Measurements from ENCODE around the gene TMEM106B.
"Not testable (repeated sequence)": the region's sequence is repeated elsewhere in the genome, so short reads cannot be mapped to it uniquely, and the experiment has no call there.

TMEM106B gene

DNA sequence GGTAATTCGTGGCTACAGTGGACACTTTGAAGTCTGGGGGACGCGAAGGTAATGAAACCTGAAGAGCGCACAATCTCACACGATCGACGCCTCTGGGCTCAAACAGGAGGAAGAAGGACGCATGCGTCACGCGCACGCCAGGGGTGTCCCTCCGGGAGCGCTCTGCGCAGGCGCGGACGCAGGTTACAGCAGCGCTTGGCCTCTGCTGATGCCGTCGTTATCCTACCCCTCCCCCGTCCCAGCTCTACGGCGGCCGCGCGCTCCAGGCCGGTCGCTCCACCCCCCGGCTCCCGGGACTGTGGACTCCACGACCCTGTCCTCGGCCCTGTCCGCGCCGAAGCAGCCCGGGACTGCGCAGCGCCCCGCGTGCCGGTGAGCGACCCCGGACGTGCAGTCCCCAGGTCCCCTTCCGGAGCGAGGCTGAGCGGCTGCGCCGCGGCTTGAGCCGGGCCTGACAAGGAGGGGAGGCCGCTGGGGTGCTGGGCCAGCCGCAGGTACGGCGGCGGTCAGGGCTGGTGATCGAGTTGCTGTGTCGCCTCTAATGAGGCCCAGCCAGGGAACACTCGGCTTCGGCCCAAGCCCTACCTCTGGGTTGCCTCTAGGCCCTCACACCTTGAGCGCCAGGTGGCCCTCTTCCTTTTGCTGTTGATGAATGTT, at the start of gene TMEM106B:
TSS of gene TMEM106B (plus strand) at position 241 of the 657 bp plus-strand sequence. CDS start 3,517 bp downstream, outside the sequence.
- Mint-ChIP-seq H3K36me3 (ENCODE audit: low read depth) (peaks cover 35% of the 10 kb centered on the region), H3K9me3 (no peaks in the 10 kb centered on the region), H3K4me1 (ENCODE audit: low read depth) (peaks cover 34% of the 10 kb centered on the region), H3K27me3 (no peaks in the 10 kb centered on the region), H3K27ac (peak within 1 kb of the TSS; percentile 96), H3K4me3 (peak within 1 kb of the TSS; percentile 90)
- DNase-seq = peak; percentile 96

DNA sequence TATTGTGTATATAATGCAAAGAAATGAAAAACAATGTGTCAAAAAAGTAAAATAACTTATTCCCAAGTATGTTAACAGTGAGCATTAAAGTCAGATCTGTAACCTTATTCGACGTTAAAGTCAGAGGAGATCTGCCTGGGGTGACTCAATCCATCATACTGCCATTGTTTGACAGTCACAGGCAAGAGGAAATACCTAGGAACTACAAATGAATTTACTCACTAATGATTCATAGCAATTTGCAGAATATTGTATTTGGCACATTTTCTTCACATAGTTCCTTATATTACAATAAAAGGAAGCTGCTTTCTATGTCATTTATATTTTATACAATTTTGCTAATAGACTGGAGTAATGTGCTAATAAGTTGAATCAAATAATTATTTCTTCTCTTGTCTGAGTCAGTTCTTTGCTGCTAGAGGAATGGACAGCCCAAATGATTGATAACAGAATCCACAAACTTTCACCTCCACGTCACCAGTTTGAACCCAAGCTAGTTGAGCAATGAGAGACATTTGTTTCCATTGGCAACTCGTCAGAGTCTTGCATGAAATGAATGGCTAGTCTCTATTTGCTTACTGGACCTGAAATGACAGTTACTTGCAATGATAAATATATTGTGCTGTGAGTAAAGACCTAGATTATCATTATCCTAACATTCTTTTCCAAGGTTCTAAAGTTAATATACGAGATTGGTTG, 48.5 kb upstream of the TMEM106B start:
- Mint-ChIP-seq H3K4me3 (no peak overlapping the region), H3K4me1 (ENCODE audit: low read depth) (no peaks in the 10 kb centered on the region), H3K9me3 (peaks cover 24% of the 10 kb centered on the region), H3K27ac (no peak overlapping the region), H3K27me3 (no peaks in the 10 kb centered on the region), H3K36me3 (ENCODE audit: low read depth) (peaks cover 12% of the 10 kb centered on the region)
- DNase-seq = no peak

DNA sequence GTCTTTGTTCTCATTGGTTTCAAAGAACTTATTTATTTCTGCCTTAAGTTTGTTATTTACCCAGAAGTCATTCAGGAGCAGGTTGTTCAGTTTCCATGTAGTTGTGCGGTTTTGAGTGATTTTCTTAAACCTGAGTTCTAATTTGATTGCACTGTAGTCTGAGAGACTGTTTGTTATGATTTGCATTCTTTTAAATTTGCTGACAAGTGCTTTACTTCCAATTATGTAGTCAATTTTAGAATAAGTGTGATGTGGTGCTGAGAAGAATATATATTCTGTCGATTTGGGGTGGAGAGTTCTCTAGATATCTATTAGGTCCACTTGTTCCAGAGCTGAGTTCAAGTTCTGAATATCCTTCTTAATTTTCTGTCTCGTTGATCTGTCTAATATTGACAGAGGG, 43.0 kb upstream of the TMEM106B start:
- not testable (repeated sequence) for H3K27me3 Mint-ChIP-seq, H3K27ac Mint-ChIP-seq, DNase-seq, H3K4me3 Mint-ChIP-seq
- Mint-ChIP-seq H3K36me3 (ENCODE audit: low read depth) (peaks cover 32% of the 10 kb centered on the region), H3K9me3 (peaks cover 46% of the 10 kb centered on the region), H3K4me1 (ENCODE audit: low read depth) (peaks cover 27% of the 10 kb centered on the region)

DNA sequence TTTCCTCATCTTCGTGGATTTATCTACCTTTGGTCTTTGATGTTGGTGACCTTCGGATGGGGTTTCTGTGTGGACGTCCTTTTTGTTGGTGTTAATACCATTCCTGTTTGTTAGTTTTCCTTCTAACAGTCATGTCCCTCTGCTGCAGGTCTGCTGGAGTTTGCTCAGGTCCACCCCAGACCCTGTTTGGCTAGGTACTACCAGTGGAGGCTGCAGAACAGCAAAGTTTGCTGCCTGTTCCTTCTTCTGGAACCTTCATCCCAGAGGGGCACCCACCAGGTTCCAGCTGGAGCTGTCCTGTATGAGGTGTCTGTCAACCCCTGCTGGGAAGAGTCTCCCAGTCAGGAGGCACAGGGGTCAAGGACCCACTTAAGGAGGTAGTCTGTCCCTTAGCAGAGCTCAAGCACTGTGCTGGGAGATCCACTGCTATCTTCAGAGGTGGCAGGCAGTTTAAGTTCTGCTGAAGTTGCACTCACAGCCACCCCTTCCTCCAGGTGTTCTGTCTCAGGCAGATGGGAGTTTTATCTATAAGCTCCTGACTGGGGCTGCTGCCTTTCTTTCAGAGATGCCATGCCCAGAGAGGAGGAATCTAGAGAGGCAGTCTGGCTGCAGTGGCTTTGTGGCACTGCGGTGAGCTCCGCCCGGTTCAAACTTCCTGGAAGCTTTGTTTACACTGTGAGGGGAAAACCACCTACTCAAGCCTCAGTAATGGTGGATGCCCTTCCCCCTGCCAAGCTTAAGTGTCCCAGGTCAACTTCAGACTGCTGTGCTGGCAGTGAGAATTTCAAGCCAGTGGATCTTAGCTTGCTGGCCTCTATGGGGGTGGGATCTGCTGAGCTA, 40.9 kb upstream of the TMEM106B start:
- H3K4me1 Mint-ChIP-seq (ENCODE audit: low read depth) = peaks cover 31% of the 10 kb centered on the region
- H3K36me3 Mint-ChIP-seq (ENCODE audit: low read depth) = peaks cover 32% of the 10 kb centered on the region
- not testable (repeated sequence) for H3K27me3 Mint-ChIP-seq
- peak; percentile 41 for DNase-seq
- H3K27ac Mint-ChIP-seq = peak overlapping the region; percentile 77
- peaks cover 38% of the 10 kb centered on the region for H3K9me3 Mint-ChIP-seq
- H3K4me3 Mint-ChIP-seq = peak overlapping the region; percentile 25

DNA sequence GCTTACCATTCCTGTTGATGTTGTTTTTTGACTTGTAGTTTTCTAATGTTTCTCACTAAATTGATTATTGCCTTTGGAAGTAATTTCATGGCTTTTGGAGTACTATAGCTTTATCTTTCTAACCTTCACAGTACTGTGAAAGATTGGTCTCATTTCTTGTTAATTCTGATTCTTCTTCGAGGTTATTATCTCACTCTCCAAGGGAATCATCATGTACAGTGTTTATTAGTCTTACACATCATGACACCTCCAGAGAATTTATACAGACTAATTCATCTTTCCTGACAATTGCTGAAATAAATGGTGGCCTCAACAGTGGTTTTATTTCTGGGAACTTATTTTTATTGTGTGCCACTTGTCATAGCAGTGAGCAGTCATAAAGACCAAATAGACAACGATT, 37.4 kb upstream of the TMEM106B start:
- H3K4me3 Mint-ChIP-seq = no peak overlapping the region
- no peak overlapping the region for H3K27ac Mint-ChIP-seq
- H3K9me3 Mint-ChIP-seq = peaks cover 11% of the 10 kb centered on the region
- H3K36me3 Mint-ChIP-seq (ENCODE audit: low read depth) = peaks cover 11% of the 10 kb centered on the region
- no peak for DNase-seq
- H3K27me3 Mint-ChIP-seq = no peaks in the 10 kb centered on the region
- peaks cover 31% of the 10 kb centered on the region for H3K4me1 Mint-ChIP-seq (ENCODE audit: low read depth)

DNA sequence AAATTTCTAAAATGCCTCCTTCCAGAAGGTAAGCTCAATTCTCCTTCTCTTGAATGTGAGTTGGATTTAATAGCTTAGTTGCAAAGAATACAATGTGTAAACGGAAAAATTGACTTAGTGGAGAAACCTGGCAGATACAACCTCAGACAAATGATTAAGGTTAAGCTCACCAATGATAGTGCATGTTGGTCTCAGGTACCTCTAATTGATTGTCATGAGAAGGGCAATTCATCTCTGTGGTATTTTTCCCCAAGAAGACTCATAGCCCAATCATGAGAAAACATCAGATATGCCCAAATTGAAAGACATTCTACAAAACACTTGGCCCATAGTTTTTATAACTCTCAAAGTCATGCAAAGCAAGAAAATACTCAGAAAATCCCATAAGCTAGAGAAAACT, 36.2 kb upstream of the TMEM106B start:
- DNase-seq = no peak
- peaks cover under 1% of the 10 kb centered on the region for H3K36me3 Mint-ChIP-seq (ENCODE audit: low read depth)
- no peaks in the 10 kb centered on the region for H3K27me3 Mint-ChIP-seq
- no peak overlapping the region for H3K4me3 Mint-ChIP-seq
- peaks cover 23% of the 10 kb centered on the region for H3K4me1 Mint-ChIP-seq (ENCODE audit: low read depth)
- H3K27ac Mint-ChIP-seq = no peak overlapping the region
- no peaks in the 10 kb centered on the region for H3K9me3 Mint-ChIP-seq

DNA sequence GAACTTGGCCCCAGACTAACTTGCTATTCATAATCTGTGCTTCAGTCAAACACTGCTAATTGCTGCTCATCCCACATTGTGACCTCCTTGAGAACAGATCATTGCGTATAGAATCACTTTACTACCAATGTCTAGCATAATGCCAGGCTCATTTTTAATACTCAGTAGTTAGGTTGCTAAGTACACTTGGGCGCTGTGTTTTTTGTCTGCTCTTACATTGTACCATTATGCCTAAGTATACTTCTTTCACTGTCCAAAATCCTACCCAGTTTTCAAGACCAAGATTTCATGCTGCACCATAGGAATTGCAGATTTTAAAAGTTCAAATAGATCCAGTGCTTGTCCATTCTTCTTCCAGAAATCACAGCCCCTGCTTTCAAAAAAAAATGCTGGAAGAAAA, 32.8 kb upstream of the TMEM106B start:
- Mint-ChIP-seq H3K4me1 (ENCODE audit: low read depth) (peaks cover 4% of the 10 kb centered on the region), H3K4me3 (no peak overlapping the region), H3K9me3 (no peaks in the 10 kb centered on the region), H3K27ac (no peak overlapping the region), H3K36me3 (ENCODE audit: low read depth) (no peaks in the 10 kb centered on the region), H3K27me3 (no peaks in the 10 kb centered on the region)
- DNase-seq = no peak

DNA sequence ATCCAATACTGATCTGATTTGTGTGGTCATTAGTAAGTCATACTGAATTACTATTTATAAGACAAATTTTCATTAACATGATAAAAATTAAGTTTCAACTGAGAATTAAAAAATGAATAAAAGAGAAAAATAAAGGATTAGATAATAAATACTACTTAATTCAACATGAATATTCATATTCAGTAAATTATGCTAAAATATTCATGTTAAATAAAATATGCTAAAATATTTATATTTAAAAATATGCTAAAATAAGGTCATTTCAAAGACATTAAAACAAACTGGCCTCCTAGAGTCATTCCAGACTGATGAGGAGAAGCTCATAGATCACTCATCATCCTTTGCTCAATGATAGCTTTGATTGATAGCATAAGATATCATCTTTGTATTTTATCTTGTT, 16.7 kb upstream of the TMEM106B start:
- no peaks in the 10 kb centered on the region for H3K9me3 Mint-ChIP-seq

DNA sequence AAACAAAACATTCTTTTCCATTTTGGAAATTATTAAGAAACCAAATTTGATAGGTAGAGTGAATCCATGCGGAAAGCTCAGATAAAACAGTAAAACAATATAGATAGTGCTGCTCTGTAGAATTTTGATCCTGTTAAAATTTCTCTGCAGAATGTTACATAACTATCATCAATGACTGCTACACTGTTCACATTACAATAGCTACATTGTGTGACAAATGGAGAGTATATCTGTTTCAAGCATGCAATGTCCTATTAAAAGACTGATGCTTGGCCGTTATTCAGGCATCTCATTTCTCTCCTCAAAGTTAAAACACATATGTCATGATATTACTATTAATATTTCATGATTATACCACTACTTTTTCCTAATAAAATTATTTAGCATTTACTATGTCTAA, 14.7 kb upstream of the TMEM106B start:
- Mint-ChIP-seq H3K9me3 (no peaks in the 10 kb centered on the region), H3K36me3 (ENCODE audit: low read depth) (no peaks in the 10 kb centered on the region), H3K27ac (no peak overlapping the region), H3K4me3 (no peak overlapping the region), H3K4me1 (ENCODE audit: low read depth) (peaks cover 2% of the 10 kb centered on the region), H3K27me3 (no peaks in the 10 kb centered on the region)
- no peak for DNase-seq

More for the DNA sequence above, 16.7 kb upstream of the TMEM106B start:
- H3K4me3 Mint-ChIP-seq = no peak overlapping the region
- H3K36me3 Mint-ChIP-seq (ENCODE audit: low read depth) = no peaks in the 10 kb centered on the region
- no peak for DNase-seq
- peaks cover 2% of the 10 kb centered on the region for H3K4me1 Mint-ChIP-seq (ENCODE audit: low read depth)
- no peak overlapping the region for H3K27ac Mint-ChIP-seq
- no peaks in the 10 kb centered on the region for H3K27me3 Mint-ChIP-seq

DNA sequence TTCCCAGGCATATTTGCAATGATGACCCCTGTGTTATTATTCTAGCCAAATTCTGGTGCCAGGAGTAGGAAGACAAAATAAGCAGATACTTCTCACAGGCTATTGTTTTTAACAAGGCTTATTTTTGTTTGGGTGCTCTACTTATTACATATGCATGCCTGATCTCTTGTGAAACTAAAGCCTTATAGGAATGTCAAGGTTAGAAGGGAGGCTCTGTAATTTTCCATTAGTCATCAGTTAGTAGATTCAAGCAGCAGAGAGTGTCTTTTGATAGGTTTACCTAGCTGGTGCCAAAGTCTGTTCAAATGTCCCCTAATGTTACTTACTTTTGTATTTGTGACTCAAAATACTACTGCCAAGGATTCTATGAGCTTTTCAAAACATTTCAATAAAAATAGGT, 11.7 kb upstream of the TMEM106B start:
- Mint-ChIP-seq H3K4me3 (no peak overlapping the region), H3K27me3 (no peaks in the 10 kb centered on the region), H3K36me3 (ENCODE audit: low read depth) (no peaks in the 10 kb centered on the region), H3K4me1 (ENCODE audit: low read depth) (peaks cover 2% of the 10 kb centered on the region), H3K27ac (no peak overlapping the region), H3K9me3 (no peaks in the 10 kb centered on the region)
- no peak for DNase-seq

DNA sequence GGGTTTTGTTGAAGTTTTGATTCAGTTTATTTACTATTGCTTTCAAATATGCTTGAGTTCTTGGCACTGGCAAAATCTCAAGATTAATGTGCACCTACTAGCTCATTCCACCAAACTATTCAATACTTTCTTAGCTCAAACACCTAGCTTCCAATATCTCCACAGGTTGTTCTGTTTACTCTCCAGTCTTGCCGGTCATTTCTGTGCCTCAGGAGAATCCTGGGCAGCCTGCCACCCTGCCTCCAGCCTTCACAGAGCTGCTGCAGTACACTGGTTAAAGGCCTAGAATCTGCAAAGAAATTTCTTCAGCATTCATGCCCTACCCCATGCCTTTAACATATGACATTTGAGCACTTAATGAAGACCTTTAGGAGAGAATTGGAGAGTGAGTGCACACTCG, 4.0 kb upstream of the TMEM106B start:
- H3K27ac Mint-ChIP-seq = no peak overlapping the region

DNA sequence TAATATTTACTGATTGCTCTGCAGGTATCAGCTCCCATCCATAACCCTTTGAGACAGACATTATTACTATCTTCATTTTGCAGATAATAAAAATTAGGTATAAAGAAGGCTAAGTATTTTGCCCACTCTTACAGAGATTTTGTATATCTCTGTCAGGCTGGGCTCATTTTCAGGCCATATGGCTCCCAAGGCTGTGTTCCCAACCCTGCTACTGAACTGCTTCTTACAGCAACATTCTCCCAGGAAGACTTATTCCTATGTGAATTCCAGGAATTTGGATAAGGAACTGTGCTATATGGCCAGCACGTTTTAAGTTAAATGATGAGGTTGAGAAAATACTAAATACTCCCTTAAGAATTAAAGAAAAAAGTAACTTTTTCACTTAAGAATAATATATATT, 1.9 kb upstream of the TMEM106B start:
- no peaks in the 10 kb centered on the region for H3K9me3 Mint-ChIP-seq
- H3K27me3 Mint-ChIP-seq = no peaks in the 10 kb centered on the region
- no peak overlapping the region for H3K27ac Mint-ChIP-seq
- H3K4me3 Mint-ChIP-seq = no peak overlapping the region
- peaks cover 28% of the 10 kb centered on the region for H3K4me1 Mint-ChIP-seq (ENCODE audit: low read depth)
- no peak for DNase-seq
- H3K36me3 Mint-ChIP-seq (ENCODE audit: low read depth) = peaks cover 16% of the 10 kb centered on the region

More for the DNA sequence above, 4.0 kb upstream of the TMEM106B start:
- H3K4me3 Mint-ChIP-seq = no peak overlapping the region
- DNase-seq = no peak
- peaks cover 10% of the 10 kb centered on the region for H3K36me3 Mint-ChIP-seq (ENCODE audit: low read depth)
- peaks cover 10% of the 10 kb centered on the region for H3K4me1 Mint-ChIP-seq (ENCODE audit: low read depth)
- H3K27me3 Mint-ChIP-seq = no peaks in the 10 kb centered on the region
- no peaks in the 10 kb centered on the region for H3K9me3 Mint-ChIP-seq

DNA sequence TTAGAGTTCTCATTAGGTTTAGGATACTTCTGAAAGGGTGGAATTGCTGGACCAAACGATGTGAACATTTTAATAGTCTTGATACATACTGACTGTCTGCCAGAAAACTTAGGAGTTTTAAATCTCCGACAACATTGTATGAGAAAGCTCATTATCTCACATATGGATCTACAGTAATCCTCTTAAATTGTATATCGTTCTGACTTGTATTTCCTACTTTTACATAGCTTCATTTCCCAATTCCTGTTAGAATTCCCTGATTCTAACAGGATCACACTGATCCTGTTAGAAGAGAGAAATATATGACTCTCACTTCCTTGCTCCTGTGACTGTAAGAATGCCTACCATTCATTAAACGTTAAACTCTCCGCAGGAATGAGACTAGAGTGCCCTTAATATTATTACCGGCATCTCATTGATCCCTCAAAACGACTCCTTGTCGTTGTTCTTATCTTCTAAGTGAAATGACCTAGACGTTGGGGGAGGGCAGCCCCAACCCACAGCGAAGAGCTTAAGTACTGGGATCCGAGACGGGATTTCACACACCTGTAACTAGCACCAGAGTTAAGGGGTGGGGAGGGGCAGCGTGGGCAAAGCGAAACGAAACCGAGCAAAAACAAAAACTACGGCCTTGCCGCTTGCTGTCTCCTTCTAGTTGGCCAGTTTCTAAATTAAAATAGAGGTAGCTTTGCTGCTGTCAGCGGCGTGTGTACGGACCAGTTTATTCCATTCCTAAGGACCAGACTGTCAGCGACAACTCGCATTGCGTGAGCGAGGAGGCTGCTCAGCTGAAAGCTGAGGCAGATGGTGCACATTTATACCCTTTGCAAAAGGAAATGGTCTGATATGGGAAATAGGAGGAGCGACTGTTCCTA, 678 bp upstream of the TMEM106B start:
- Mint-ChIP-seq H3K9me3 (no peaks in the 10 kb centered on the region), H3K4me3 (peak overlapping the region; percentile 90)
- no peak for DNase-seq

More for the DNA sequence above, 678 bp upstream of the TMEM106B start:
- H3K36me3 Mint-ChIP-seq (ENCODE audit: low read depth) = peaks cover 27% of the 10 kb centered on the region
- peaks cover 34% of the 10 kb centered on the region for H3K4me1 Mint-ChIP-seq (ENCODE audit: low read depth)
- no peaks in the 10 kb centered on the region for H3K27me3 Mint-ChIP-seq
- peak overlapping the region; percentile 96 for H3K27ac Mint-ChIP-seq
